HepG2 (cell line): ENCODE data around the gene PHRF1. TPM values are rescaled to one million over a fixed set of nuclear protein-coding genes. Genes with fewer than 3 reads are reported as not detected.
A peak's percentile ranks its signal among the peaks of the same experiment; 100 is the strongest.

Experiments used
- AKAP8 ChIP-seq: sonication (generic); formaldehyde crosslinking; IDR thresholded peaks from 2 replicates; pipeline ENCODE4 v1.5.1; 2020; ENCODE audit warnings: mild to moderate bottlenecking, missing genetic modification reagents
- ARNT2 ChIP-seq: sonication (generic); formaldehyde crosslinking; IDR thresholded peaks from 2 replicates; pipeline ENCODE4 v1.8.0; 2022; ENCODE audit warnings: mild to moderate bottlenecking, low read depth, missing genetic modification reagents, moderate library complexity
- CBFB ChIP-seq: sonication (generic); formaldehyde crosslinking; IDR thresholded peaks from 2 replicates; pipeline ENCODE4 v1.4.0; 2020; ENCODE audit warnings: missing genetic modification reagents
- DPF2 ChIP-seq: sonication (generic); formaldehyde crosslinking; IDR thresholded peaks from 2 replicates; pipeline ENCODE4 v1.4.0; 2020; ENCODE audit warnings: mild to moderate bottlenecking, low read depth, missing genetic modification reagents, borderline replicate concordance
- FOXO1 ChIP-seq: sonication (generic); formaldehyde crosslinking; IDR thresholded peaks from 2 replicates; pipeline ENCODE4 v1.4.0; 2020; ENCODE audit warnings: missing genetic modification reagents
- GATA4 ChIP-seq: sonication (generic); IDR thresholded peaks from 2 replicates; pipeline ENCODE4 v1.6.1; 2016; ENCODE audit warnings: antibody characterized with exemption, low read depth, borderline replicate concordance
- GPN1 ChIP-seq: sonication (generic); formaldehyde crosslinking; IDR thresholded peaks from 2 replicates; pipeline ENCODE4 v1.5.1; 2020; ENCODE audit warnings: missing genetic modification reagents, borderline replicate concordance
- IRX3 ChIP-seq: sonication (generic); formaldehyde crosslinking; IDR thresholded peaks from 2 replicates; pipeline ENCODE4 v1.8.1; 2023; ENCODE audit warnings: mild to moderate bottlenecking, low read depth, missing genetic modification reagents, borderline replicate concordance
- KLF12 ChIP-seq: sonication (generic); formaldehyde crosslinking; IDR thresholded peaks from 2 replicates; pipeline ENCODE4 v1.4.0; 2020; ENCODE audit warnings: missing genetic modification reagents, borderline replicate concordance
- KLF16 ChIP-seq, 2 experiments: sonication (generic) in 1 of 2; formaldehyde crosslinking in 1 of 2; IDR thresholded peaks; 2 replicates each; pipeline versions ENCODE4 v1.6.1 to v1.8.0; 2016 to 2023; ENCODE audit warnings: missing genetic modification reagents in 2 of 2, missing compliant biosample characterization in 1 of 2
- NCOA5 ChIP-seq: sonication (generic); formaldehyde crosslinking; IDR thresholded peaks from 2 replicates; pipeline ENCODE4 v1.4.0; 2020; ENCODE audit warnings: missing genetic modification reagents
- PCBP2 ChIP-seq: fragments of 200-400 bp; formaldehyde crosslinking; optimal IDR thresholded peaks from 2 replicates; pipeline ENCODE3; 2018; ENCODE audit warnings: low read length, low read depth; ENCODE audit not compliant: poor library complexity, severe bottlenecking
- RARA ChIP-seq: IDR thresholded peaks from 2 replicates; pipeline ENCODE4 v1.6.1; 2016; ENCODE audit warnings: missing genetic modification reagents, missing compliant biosample characterization
- SNRNP70 ChIP-seq: fragments of 200-400 bp; formaldehyde crosslinking; IDR thresholded peaks from 2 replicates; pipeline ENCODE4 v1.6.1; 2017; ENCODE audit warnings: mild to moderate bottlenecking, low read depth, low read length, moderate library complexity
- SRF ChIP-seq: IDR thresholded peaks from 2 replicates; pipeline ENCODE4 v1.6.1; 2011; ENCODE audit warnings: mild to moderate bottlenecking, low read depth, low read length, moderate library complexity
- ZNF230 ChIP-seq: sonication (generic); formaldehyde crosslinking; IDR thresholded peaks from 2 replicates; pipeline ENCODE4 v1.4.0; 2020; ENCODE audit warnings: mild to moderate bottlenecking, missing genetic modification reagents
- ZNF567 ChIP-seq: sonication (generic); formaldehyde crosslinking; IDR thresholded peaks from 2 replicates; pipeline ENCODE4 v1.8.1; 2023; ENCODE audit warnings: mild to moderate bottlenecking, missing genetic modification reagents, borderline replicate concordance
- ZNF619 ChIP-seq: sonication (generic); formaldehyde crosslinking; IDR thresholded peaks from 2 replicates; pipeline ENCODE4 v1.4.0; 2020; ENCODE audit warnings: mild to moderate bottlenecking, missing genetic modification reagents
- ZNF775 ChIP-seq: sonication (generic); formaldehyde crosslinking; IDR thresholded peaks from 2 replicates; pipeline ENCODE4 v1.4.0; 2020; ENCODE audit warnings: missing genetic modification reagents, mild to moderate bottlenecking, moderate library complexity, borderline replicate concordance
- polyA plus RNA-seq, 8 experiments: library from polyadenylated mRNA; depleted of rRNA in 3 of 8; stranded (reverse) in 7 of 8; unstranded in 1 of 8; fragments of >200 nt; fragmentation: Illumina TruSeq in 4 of 8; extraction: Trizol in 4 of 8; gene quantifications; 2 replicates each; pipeline versions ENCODE4 v1.2.1 to v1.2.3, GENCODE V29; 2011 to 2016; ENCODE audit warnings: low read depth in 4 of 8, missing spikeins in 1 of 8, mixed read lengths in 1 of 8; ENCODE audit not compliant: insufficient read depth in 1 of 8
- total RNA-seq, 5 experiments: library from RNA; depleted of rRNA; stranded (reverse); fragments of >200 nt; fragmentation: Illumina TruSeq; extraction: Trizol; gene quantifications; 2 replicates each; pipeline ENCODE4 v1.2.3, GENCODE V29; 2016; ENCODE audit warnings: low read depth in 1 of 5
- TF ChIP-seq, protein P1 (sequence below): sonication (generic); formaldehyde crosslinking; IDR thresholded peaks from 2 replicates; pipeline ENCODE4 v1.4.0; 2020; ENCODE audit warnings: missing genetic modification reagents
- TF ChIP-seq, protein P2 (sequence below), 2 experiments: sonication (generic) in 1 of 2; formaldehyde crosslinking in 1 of 2; IDR thresholded peaks; 2 replicates each; pipeline versions ENCODE4 v1.4.0 to v1.6.1; 2018 to 2020; ENCODE audit warnings: missing genetic modification reagents in 2 of 2, borderline replicate concordance in 1 of 2, low read depth in 1 of 2, mild to moderate bottlenecking in 1 of 2, missing biosample characterization in 1 of 2
- TF ChIP-seq, protein P3 (sequence below): IDR thresholded peaks from 2 replicates; pipeline ENCODE4 v1.6.1; 2016

PHRF1 gene
- total and polyA plus RNA-seq, 2 of the 13 experiments (the other 11 are each of a cell fraction or from before 2014, with no cell fraction given) = 8.2 to 16.7 TPM

DNA sequence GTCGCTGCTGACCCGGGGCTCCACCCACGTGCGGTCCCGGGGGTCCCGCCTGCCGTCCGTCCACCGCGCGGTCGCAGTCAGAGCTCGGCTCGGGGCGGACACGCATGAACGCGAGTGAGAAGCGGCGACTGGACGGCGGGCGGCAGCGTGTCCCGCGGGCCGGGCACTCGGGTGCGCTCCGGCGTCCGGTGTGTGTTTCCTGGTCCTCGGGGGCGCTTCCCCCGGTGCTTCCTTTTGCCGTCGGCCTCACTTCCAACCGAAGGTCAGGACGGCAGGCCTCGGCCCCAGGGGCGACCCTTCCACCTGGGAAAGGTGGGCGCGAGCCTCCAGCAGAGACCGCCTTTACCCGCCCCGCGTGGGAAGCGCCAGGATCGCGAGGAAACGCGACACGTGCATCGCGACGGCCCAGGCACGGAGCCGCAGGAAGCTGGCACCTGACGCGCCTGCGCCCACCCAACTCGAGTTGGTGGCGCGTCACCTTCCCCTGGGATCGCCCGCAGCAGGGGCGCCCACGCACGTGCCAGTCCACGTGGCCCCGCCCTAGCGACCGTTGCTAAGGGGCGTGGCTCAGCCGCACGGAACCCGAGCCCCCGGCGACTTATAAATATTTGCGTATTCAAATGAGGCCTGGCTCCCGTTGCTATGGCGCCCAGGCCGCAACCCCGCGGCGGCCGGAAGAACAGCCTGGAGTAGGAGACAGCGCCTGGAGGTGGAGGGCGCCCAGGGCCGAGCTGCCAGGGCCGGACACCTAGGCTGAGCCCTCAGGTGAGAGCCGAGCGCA lies 39.2 kb upstream of the PHRF1 start, which contains the start of gene LRRC56 (continued):
- TF ChIP-seq DPF2 (CRISPR knock-in tag) = no peak
- no peak for TF ChIP-seq PCBP2
- peak; percentile 58; the same call in 1 of the 2 replicates for TF ChIP-seq AKAP8 (CRISPR knock-in tag)
- TF ChIP-seq RARA (CRISPR knock-in tag) = 0 out of 2 replicates have a peak, but pooled peaks have one; percentile 18
- TF ChIP-seq CBFB (CRISPR knock-in tag) = no peak
- no peak for TF ChIP-seq NCOA5 (CRISPR knock-in tag)
- TF ChIP-seq ZNF775 (CRISPR knock-in tag) = no peak
- no peak for TF ChIP-seq ARNT2 (CRISPR knock-in tag)
- 0 out of 2 replicates have a peak, but pooled peaks have one; percentile 13 for TF ChIP-seq FOXO1
- TF ChIP-seq, protein P1, sequence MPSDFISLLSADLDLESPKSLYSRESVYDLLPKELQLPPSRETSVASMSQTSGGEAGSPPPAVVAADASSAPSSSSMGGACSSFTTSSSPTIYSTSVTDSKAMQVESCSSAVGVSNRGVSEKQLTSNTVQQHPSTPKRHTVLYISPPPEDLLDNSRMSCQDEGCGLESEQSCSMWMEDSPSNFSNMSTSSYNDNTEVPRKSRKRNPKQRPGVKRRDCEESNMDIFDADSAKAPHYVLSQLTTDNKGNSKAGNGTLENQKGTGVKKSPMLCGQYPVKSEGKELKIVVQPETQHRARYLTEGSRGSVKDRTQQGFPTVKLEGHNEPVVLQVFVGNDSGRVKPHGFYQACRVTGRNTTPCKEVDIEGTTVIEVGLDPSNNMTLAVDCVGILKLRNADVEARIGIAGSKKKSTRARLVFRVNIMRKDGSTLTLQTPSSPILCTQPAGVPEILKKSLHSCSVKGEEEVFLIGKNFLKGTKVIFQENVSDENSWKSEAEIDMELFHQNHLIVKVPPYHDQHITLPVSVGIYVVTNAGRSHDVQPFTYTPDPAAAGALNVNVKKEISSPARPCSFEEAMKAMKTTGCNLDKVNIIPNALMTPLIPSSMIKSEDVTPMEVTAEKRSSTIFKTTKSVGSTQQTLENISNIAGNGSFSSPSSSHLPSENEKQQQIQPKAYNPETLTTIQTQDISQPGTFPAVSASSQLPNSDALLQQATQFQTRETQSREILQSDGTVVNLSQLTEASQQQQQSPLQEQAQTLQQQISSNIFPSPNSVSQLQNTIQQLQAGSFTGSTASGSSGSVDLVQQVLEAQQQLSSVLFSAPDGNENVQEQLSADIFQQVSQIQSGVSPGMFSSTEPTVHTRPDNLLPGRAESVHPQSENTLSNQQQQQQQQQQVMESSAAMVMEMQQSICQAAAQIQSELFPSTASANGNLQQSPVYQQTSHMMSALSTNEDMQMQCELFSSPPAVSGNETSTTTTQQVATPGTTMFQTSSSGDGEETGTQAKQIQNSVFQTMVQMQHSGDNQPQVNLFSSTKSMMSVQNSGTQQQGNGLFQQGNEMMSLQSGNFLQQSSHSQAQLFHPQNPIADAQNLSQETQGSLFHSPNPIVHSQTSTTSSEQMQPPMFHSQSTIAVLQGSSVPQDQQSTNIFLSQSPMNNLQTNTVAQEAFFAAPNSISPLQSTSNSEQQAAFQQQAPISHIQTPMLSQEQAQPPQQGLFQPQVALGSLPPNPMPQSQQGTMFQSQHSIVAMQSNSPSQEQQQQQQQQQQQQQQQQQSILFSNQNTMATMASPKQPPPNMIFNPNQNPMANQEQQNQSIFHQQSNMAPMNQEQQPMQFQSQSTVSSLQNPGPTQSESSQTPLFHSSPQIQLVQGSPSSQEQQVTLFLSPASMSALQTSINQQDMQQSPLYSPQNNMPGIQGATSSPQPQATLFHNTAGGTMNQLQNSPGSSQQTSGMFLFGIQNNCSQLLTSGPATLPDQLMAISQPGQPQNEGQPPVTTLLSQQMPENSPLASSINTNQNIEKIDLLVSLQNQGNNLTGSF (CRISPR knock-in tag) = no peak
- TF ChIP-seq, protein P2, sequence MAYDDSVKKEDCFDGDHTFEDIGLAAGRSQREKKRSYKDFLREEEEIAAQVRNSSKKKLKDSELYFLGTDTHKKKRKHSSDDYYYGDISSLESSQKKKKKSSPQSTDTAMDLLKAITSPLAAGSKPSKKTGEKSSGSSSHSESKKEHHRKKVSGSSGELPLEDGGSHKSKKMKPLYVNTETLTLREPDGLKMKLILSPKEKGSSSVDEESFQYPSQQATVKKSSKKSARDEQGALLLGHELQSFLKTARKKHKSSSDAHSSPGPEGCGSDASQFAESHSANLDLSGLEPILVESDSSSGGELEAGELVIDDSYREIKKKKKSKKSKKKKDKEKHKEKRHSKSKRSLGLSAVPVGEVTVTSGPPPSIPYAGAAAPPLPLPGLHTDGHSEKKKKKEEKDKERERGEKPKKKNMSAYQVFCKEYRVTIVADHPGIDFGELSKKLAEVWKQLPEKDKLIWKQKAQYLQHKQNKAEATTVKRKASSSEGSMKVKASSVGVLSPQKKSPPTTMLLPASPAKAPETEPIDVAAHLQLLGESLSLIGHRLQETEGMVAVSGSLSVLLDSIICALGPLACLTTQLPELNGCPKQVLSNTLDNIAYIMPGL (CRISPR knock-in tag; IDR thresholded peaks at IDR 0.05; ENCODE audit: borderline replicate concordance in 1 of 2, low read depth in 1 of 2) = peak in 1 of 2 experiments; percentile 20; a peak in 1 of 4 replicates
- no peak for TF ChIP-seq ZNF230 (CRISPR knock-in tag)
- 0 out of 2 replicates have a peak, but pooled peaks have one; percentile 82 for TF ChIP-seq KLF12
- TF ChIP-seq GPN1 (CRISPR knock-in tag) = 0 out of 2 replicates have a peak, but pooled peaks have one; percentile 16
- TF ChIP-seq GATA4 = no peak
- no peak for TF ChIP-seq SNRNP70
- TF ChIP-seq KLF16 (CRISPR knock-in tag; IDR thresholded peaks at IDR 0.05) = peak in 1 of 2 experiments; percentile 56; a peak in 1 of 4 replicates
- no peak for TF ChIP-seq ZNF567
- TF ChIP-seq SRF = no peak
- 0 out of 2 replicates have a peak, but pooled peaks have one; percentile 27 for TF ChIP-seq IRX3 (CRISPR knock-in tag)
- TF ChIP-seq, protein P3, sequence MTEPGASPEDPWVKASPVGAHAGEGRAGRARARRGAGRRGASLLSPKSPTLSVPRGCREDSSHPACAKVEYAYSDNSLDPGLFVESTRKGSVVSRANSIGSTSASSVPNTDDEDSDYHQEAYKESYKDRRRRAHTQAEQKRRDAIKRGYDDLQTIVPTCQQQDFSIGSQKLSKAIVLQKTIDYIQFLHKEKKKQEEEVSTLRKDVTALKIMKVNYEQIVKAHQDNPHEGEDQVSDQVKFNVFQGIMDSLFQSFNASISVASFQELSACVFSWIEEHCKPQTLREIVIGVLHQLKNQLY (CRISPR knock-in tag) = 0 out of 2 replicates have a peak, but pooled peaks have one; percentile 46
- no peak for TF ChIP-seq ZNF619 (CRISPR knock-in tag)
